ENCODE data around the gene ERCC5. TPM values are rescaled to one million over a fixed set of nuclear protein-coding genes. Genes with fewer than 3 reads are reported as not detected.

ERCC5 gene
- total and polyA plus RNA-seq, 2 of the 8 experiments (the other 6 are each of a cell fraction or from before 2014, with no cell fraction given) = 3.8 to 24.4 TPM

DNA sequence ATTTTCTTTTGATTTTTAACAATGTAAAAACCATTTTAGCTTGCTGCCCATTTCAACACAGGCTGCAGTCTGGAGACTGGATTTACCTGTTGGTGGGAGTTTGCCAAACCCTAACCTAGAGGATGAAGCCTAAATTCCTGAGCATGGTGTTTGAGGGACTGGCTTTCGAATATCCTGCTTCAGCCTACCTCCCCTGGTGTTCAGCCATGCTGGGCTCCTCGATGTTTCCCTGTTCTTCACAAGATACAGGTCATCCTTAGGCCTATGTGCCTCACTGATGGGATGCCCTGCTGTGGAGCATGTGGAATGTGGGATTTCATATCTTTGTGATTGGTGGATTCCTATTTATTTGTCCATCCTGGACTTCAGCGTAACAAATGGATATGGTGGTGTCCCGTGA, 20.4 kb upstream of the ERCC5 start (continued):
- no peak for TF ChIP-seq SRF (IDR thresholded peaks at IDR 0.05; ENCODE audit: low read depth, low read length)
- no peak for TF ChIP-seq CEBPB (IDR thresholded peaks at IDR 0.05; ENCODE audit: low read depth, low read length)
- no peak for TF ChIP-seq SIX5 (IDR thresholded peaks at IDR 0.05; ENCODE audit: low read depth, low read length)
- TF ChIP-seq SIRT6 (IDR thresholded peaks at IDR 0.05; ENCODE audit: low read length) = no peak
